ENCODE results near the gene CYS1.

The CYS1 gene

DNA sequence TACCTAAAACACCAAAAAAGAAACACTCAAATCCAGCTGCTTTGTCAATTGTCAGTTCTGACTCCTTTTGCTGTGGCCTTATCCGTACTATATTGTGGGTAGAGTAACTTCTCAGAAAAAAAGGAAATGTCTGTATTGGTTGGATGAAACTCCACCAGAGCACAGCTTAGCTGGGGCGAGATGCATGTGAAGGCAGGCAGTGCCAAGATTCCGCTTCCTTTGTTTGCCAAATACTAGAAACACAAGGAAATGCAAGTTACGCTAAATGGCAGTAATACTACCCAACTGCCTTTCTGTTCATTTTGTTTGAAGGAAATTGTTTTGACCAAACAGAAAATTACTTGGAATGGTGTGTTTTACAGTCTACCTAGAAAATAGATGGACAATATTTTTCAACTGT lies 26.9 kb downstream of the CYS1 start:
- in situ Hi-C loops (cut with MboI; ENCODE audit: low pct_unique_long_range_greater_than_20kb, low sequenced_read_pairs, unreplicated experiment): loop anchor here (10.0 kb wide), 1 partner anchor 239 kb away; no protein-coding TSS in a partner anchor
- no peak for DNase-seq (ENCODE audit: low spot score)
- TF ChIP-seq, protein P1, sequence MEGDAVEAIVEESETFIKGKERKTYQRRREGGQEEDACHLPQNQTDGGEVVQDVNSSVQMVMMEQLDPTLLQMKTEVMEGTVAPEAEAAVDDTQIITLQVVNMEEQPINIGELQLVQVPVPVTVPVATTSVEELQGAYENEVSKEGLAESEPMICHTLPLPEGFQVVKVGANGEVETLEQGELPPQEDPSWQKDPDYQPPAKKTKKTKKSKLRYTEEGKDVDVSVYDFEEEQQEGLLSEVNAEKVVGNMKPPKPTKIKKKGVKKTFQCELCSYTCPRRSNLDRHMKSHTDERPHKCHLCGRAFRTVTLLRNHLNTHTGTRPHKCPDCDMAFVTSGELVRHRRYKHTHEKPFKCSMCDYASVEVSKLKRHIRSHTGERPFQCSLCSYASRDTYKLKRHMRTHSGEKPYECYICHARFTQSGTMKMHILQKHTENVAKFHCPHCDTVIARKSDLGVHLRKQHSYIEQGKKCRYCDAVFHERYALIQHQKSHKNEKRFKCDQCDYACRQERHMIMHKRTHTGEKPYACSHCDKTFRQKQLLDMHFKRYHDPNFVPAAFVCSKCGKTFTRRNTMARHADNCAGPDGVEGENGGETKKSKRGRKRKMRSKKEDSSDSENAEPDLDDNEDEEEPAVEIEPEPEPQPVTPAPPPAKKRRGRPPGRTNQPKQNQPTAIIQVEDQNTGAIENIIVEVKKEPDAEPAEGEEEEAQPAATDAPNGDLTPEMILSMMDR (IDR thresholded peaks at IDR 0.05; ENCODE audit: extremely low read depth, insufficient read depth, missing control alignments): no peak

GRCh38 chr2:10052216-10052615 lies 28.0 kb downstream of the CYS1 start:
- TF ChIP-seq, protein P1 (IDR thresholded peaks at IDR 0.05; ENCODE audit: extremely low read depth, insufficient read depth, missing control alignments): no peak
- in situ Hi-C loops (cut with MboI; ENCODE audit: low pct_unique_long_range_greater_than_20kb, low sequenced_read_pairs, unreplicated experiment): loop anchor here (10.0 kb wide), 1 partner anchor 237 kb away; no protein-coding TSS in a partner anchor
- no peak for DNase-seq (ENCODE audit: low spot score)

DNA sequence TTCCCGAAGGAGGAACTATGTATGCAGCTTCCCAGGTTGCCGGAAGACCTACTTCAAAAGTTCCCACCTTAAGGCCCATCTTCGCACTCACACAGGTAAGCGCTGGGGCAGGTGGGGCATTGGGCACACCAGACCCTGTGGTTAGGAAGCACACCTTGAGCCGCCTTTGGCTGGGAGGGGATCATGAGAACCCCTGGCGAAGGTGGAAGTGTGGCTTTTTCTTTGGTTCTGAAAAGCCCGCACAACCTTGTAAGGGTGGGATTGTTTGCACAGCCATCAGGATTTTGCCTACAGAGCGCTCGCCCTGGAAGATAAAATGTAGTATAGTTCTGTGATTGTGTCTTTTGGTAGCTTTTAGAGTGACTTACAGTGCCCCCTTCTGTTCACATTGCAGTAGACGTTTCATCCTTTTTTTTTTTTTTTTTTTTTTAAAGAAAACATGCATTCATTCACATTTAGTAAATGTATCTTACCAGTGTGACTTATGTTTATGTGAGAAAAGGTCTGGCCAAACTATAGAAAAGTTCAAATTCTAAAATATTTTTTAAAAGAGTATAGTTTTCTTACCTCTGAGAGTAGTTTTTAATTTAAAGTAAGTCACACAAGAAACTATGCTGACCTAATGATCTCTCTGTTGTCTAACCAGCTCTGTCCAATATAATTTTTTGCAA lies 31.6 kb downstream of the CYS1 start:
- DNase-seq (ENCODE audit: low spot score): peak; percentile 75
- in situ Hi-C loops (cut with MboI; ENCODE audit: low pct_unique_long_range_greater_than_20kb, low sequenced_read_pairs, unreplicated experiment): no loop called here
- TF ChIP-seq, protein P1 (IDR thresholded peaks at IDR 0.05; ENCODE audit: extremely low read depth, insufficient read depth, missing control alignments): peak; percentile 58

DNA sequence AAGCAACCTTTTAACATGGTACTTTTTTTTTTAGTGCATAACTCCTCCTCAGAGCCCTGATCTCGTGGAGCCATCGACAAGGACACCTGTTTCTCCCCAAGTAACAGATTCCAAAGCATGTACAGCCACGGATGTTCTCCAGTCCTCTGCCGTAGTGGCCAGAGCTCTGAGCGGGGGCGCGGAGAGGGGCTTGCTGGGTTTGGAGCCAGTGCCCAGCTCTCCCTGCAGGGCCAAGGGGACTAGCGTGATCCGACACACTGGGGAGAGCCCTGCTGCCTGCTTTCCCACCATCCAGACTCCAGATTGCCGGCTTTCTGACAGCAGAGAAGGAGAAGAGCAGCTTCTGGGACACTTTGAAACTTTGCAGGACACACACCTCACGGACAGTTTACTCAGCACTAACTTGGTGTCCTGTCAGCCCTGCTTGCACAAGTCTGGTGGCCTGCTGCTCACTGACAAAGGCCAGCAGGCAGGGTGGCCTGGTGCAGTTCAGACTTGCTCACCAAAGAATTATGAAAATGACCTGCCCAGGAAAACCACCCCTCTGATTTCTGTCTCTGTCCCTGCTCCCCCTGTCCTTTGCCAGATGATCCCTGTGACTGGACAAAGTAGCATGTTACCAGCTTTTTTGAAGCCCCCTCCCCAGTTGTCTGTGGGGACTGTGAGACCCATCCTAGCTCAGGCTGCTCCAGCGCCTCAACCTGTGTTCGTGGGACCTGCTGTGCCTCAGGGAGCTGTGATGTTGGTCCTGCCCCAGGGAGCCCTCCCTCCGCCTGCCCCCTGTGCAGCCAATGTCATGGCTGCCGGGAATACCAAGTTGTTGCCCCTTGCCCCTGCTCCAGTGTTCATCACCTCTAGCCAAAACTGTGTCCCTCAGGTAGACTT lies 32.4 kb downstream of the CYS1 start:
- in situ Hi-C loops (cut with MboI; ENCODE audit: low pct_unique_long_range_greater_than_20kb, low sequenced_read_pairs, unreplicated experiment): no loop called here
- TF ChIP-seq, protein P1 (IDR thresholded peaks at IDR 0.05; ENCODE audit: extremely low read depth, insufficient read depth, missing control alignments): no peak
- no peak for DNase-seq (ENCODE audit: low spot score)

DNA sequence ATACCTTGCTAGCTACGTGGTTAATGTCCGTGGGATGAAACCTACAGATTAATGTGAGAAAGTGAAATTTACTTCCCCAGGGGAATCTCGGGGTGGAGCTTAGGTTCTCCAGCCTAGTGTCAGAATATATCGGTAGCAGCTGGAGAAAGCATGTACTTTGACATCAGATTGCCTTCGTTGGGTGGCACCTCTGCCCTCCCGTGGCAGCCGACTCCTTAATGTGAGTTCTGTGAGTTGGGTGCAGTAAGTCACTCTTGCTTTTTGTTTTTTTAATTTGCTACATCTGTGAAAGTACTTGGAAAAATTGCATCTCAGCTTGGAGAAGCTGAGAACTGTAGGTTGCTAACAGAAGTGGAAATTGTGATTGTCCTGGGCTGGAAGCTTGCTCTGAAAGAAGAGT lies 33.3 kb downstream of the CYS1 start:
- in situ Hi-C loops (cut with MboI; ENCODE audit: low pct_unique_long_range_greater_than_20kb, low sequenced_read_pairs, unreplicated experiment): no loop called here
- TF ChIP-seq, protein P1 (IDR thresholded peaks at IDR 0.05; ENCODE audit: extremely low read depth, insufficient read depth, missing control alignments): no peak
- DNase-seq (ENCODE audit: low spot score): no peak

DNA sequence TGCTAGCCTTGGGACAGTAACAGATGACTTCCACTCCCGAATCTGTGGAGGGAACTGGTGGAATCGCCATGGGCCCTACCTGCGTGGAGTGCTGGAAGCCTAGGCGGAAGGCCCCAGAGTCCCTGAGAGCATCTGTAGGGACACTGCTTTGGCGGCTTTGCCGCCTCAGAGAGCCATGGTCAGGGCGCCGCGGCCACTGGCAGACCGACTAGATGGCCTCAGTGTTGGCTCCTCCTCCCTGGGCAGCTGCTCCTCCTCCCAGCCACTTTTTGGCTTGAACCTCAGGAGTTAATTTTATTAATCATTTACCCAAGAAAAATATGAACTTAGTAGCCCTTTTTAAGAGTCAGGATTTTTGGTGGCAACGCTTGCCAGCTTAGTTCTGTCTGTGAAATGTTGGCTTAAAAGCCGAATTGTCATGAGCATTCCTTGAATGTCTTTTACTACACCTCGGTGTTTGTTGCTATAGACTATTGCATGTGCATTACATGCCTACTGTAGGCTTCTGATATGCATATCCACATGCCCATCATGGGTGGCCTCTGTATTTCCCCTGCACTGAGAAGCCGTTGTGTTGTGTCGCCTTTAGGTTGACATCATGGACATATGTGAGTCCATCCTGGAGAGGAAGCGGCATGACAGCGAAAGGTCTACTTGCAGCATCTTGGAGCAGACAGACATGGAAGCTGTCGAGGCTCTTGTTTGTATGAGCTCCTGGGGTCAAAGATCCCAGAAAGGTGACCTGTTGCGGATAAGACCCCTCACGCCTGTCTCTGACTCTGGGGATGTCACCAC lies 34.5 kb downstream of the CYS1 start:
- in situ Hi-C loops (cut with MboI; ENCODE audit: low pct_unique_long_range_greater_than_20kb, low sequenced_read_pairs, unreplicated experiment): no loop called here
- DNase-seq (ENCODE audit: low spot score): no peak

More for the DNA sequence above, 34.5 kb downstream of the CYS1 start:
- TF ChIP-seq, protein P1 (IDR thresholded peaks at IDR 0.05; ENCODE audit: extremely low read depth, insufficient read depth, missing control alignments): no peak

All from GM13977 (cell line).